ENCODE data around the gene PDLIM5.

Gene PDLIM5

GRCh38 chr4:94523617-94524016 lies 71.9 kb downstream of the PDLIM5 start:
- no peak for TF ChIP-seq EZH2phosphoT487 (IDR thresholded peaks at IDR 0.05; ENCODE audit: borderline replicate concordance, low read length)
- no peak for TF ChIP-seq CTCF (IDR thresholded peaks at IDR 0.05; ENCODE audit: low read depth, low read length, poor library complexity, severe bottlenecking)
- Histone ChIP-seq H3F3A (ENCODE audit: control insufficient read depth, insufficient read depth) (no peaks in the 10 kb centered on the region), H3K9me3 (ENCODE audit: control insufficient read depth, insufficient read depth, low read length) (no peaks in the 10 kb centered on the region), H3K27me3 (ENCODE audit: control insufficient read depth, low read length) (no peaks in the 10 kb centered on the region), H3K4me3 (ENCODE audit: low read length) (no peak overlapping the region), H3K79me2 (ENCODE audit: control insufficient read depth, low read length) (no peaks in the 10 kb centered on the region), H3K4me2 (ENCODE audit: low read length) (no peak overlapping the region), H4K20me1 (ENCODE audit: control insufficient read depth, insufficient read depth, low read depth, low read length) (no peaks in the 10 kb centered on the region), H3K9me2 (replicated peaks; ENCODE audit: control insufficient read depth, low read length) (no peaks in the 10 kb centered on the region), H3K4me1 (ENCODE audit: control insufficient read depth, low read length) (peaks cover 22% of the 10 kb centered on the region), H3K27ac (ENCODE audit: low read depth, low read length) (no peak overlapping the region), H3K36me3 (ENCODE audit: control insufficient read depth, low read length) (no peaks in the 10 kb centered on the region)

GRCh38 chr4:94525993-94526728 lies 74.4 kb downstream of the PDLIM5 start:
- Histone ChIP-seq H3K4me1 (ENCODE audit: control insufficient read depth, low read length) (no peaks in the 10 kb centered on the region), H3K27ac (ENCODE audit: low read depth, low read length) (no peak overlapping the region)

GRCh38 chr4:94527556-94528233 lies 76.0 kb downstream of the PDLIM5 start:
- Histone ChIP-seq H4K20me1 (ENCODE audit: control insufficient read depth, insufficient read depth, low read depth, low read length) (no peaks in the 10 kb centered on the region), H3K4me2 (ENCODE audit: low read length) (no peak overlapping the region), H3K4me3 (ENCODE audit: low read length) (no peak overlapping the region), H3K79me2 (ENCODE audit: control insufficient read depth, low read length) (no peaks in the 10 kb centered on the region), H3K9me3 (ENCODE audit: control insufficient read depth, insufficient read depth, low read length) (no peaks in the 10 kb centered on the region), H3K4me1 (ENCODE audit: control insufficient read depth, low read length) (no peaks in the 10 kb centered on the region), H3K27ac (ENCODE audit: low read depth, low read length) (no peak overlapping the region), H3K36me3 (ENCODE audit: control insufficient read depth, low read length) (no peaks in the 10 kb centered on the region), H3K9me2 (replicated peaks; ENCODE audit: control insufficient read depth, low read length) (no peaks in the 10 kb centered on the region), H3K27me3 (ENCODE audit: control insufficient read depth, low read length) (no peaks in the 10 kb centered on the region), H3F3A (ENCODE audit: control insufficient read depth, insufficient read depth) (no peaks in the 10 kb centered on the region)
- TF ChIP-seq CTCF (IDR thresholded peaks at IDR 0.05; ENCODE audit: low read depth, low read length, poor library complexity, severe bottlenecking), result no peak
- TF ChIP-seq EZH2phosphoT487 (IDR thresholded peaks at IDR 0.05; ENCODE audit: borderline replicate concordance, low read length), result no peak

More at GRCh38 chr4:94525993-94526728, 74.4 kb downstream of the PDLIM5 start:
- Histone ChIP-seq H3K27me3 (ENCODE audit: control insufficient read depth, low read length) (no peaks in the 10 kb centered on the region), H3K9me2 (replicated peaks; ENCODE audit: control insufficient read depth, low read length) (no peaks in the 10 kb centered on the region), H3K4me3 (ENCODE audit: low read length) (no peak overlapping the region), H3K36me3 (ENCODE audit: control insufficient read depth, low read length) (no peaks in the 10 kb centered on the region), H3K9me3 (ENCODE audit: control insufficient read depth, insufficient read depth, low read length) (no peaks in the 10 kb centered on the region), H3K4me2 (ENCODE audit: low read length) (no peak overlapping the region), H3K79me2 (ENCODE audit: control insufficient read depth, low read length) (no peaks in the 10 kb centered on the region), H3F3A (ENCODE audit: control insufficient read depth, insufficient read depth) (no peaks in the 10 kb centered on the region), H4K20me1 (ENCODE audit: control insufficient read depth, insufficient read depth, low read depth, low read length) (no peaks in the 10 kb centered on the region)
- TF ChIP-seq EZH2phosphoT487 (IDR thresholded peaks at IDR 0.05; ENCODE audit: borderline replicate concordance, low read length) (no peak), CTCF (IDR thresholded peaks at IDR 0.05; ENCODE audit: low read depth, low read length, poor library complexity, severe bottlenecking) (no peak)
